WTC11 (cell line): ENCODE measurements around the gene FAM24B. TPM values are rescaled to one million over a fixed set of nuclear protein-coding genes. Genes with fewer than 3 reads are reported as not detected.
A peak's percentile ranks its signal among the peaks of the same experiment; 100 is the strongest.

Experiments
- CDX4 ChIP-seq: fragments of 250-450 bp; sonication (Bioruptor Pico); IDR thresholded peaks from 2 replicates; pipeline ENCODE4 v1.9.0; 2021; ENCODE audit warnings: moderate library complexity, mild to moderate bottlenecking, inconsistent platforms, borderline replicate concordance
- CREM ChIP-seq: sonication (generic); formaldehyde crosslinking; IDR thresholded peaks from 2 replicates; pipeline ENCODE4 v1.8.1; 2022; ENCODE audit warnings: mild to moderate bottlenecking, missing genetic modification reagents, moderate library complexity
- CTCF ChIP-seq: fragments of 200-600 bp; IDR thresholded peaks from 2 replicates; pipeline ENCODE4 v1.8.0; 2022; ENCODE audit warnings: antibody characterized with exemption
- FOXP1 ChIP-seq: sonication (generic); formaldehyde crosslinking; IDR thresholded peaks from 2 replicates; pipeline ENCODE4 v1.8.0; 2022; ENCODE audit warnings: missing genetic modification reagents, mild to moderate bottlenecking, moderate library complexity, borderline replicate concordance
- GABPB1 ChIP-seq: sonication (generic); formaldehyde crosslinking; IDR thresholded peaks from 2 replicates; pipeline ENCODE4 v1.8.1; 2023; ENCODE audit warnings: mild to moderate bottlenecking, missing genetic modification reagents
- GRHL2 ChIP-seq: fragments of 250-450 bp; sonication (Bioruptor Pico); IDR thresholded peaks from 2 replicates; pipeline ENCODE4 v1.8.0; 2022; ENCODE audit warnings: mild to moderate bottlenecking, moderate library complexity; ENCODE audit not compliant: insufficient replicate concordance, severe bottlenecking
- JUN ChIP-seq: sonication (generic); formaldehyde crosslinking; IDR thresholded peaks from 2 replicates; pipeline ENCODE4 v1.8.0; 2023; ENCODE audit warnings: mild to moderate bottlenecking, missing genetic modification reagents
- MXD4 ChIP-seq: fragments of 250-450 bp; sonication (Bioruptor Pico); IDR thresholded peaks from 2 replicates; pipeline ENCODE4 v1.8.0; 2021; ENCODE audit warnings: mild to moderate bottlenecking, moderate library complexity, borderline replicate concordance
- MYBL2 ChIP-seq: sonication (generic); formaldehyde crosslinking; IDR thresholded peaks from 2 replicates; pipeline ENCODE4 v1.8.1; 2023; ENCODE audit warnings: mild to moderate bottlenecking, moderate library complexity, missing genetic modification reagents
- NR2C2 ChIP-seq: sonication (generic); formaldehyde crosslinking; IDR thresholded peaks from 2 replicates; pipeline ENCODE4 v1.8.0; 2022; ENCODE audit warnings: mild to moderate bottlenecking, missing genetic modification reagents
- OVOL2 ChIP-seq: fragments of 250-450 bp; sonication (Bioruptor Pico); IDR thresholded peaks from 2 replicates; pipeline ENCODE4 v1.9.0; 2021; ENCODE audit warnings: mild to moderate bottlenecking, borderline replicate concordance
- PRRX2 ChIP-seq: fragments of 250-450 bp; sonication (Bioruptor Pico); IDR thresholded peaks from 2 replicates; pipeline ENCODE4 v1.8.0; 2021; ENCODE audit warnings: mild to moderate bottlenecking
- RELA ChIP-seq: sonication (generic); formaldehyde crosslinking; IDR thresholded peaks from 2 replicates; pipeline ENCODE4 v1.8.1; 2022; ENCODE audit warnings: missing genetic modification reagents, mild to moderate bottlenecking, borderline replicate concordance
- RORB ChIP-seq: fragments of 250-450 bp; sonication (Bioruptor Pico); IDR thresholded peaks from 2 replicates; pipeline ENCODE4 v1.9.0; 2021; ENCODE audit warnings: mild to moderate bottlenecking
- SMAD3 ChIP-seq: sonication (generic); formaldehyde crosslinking; IDR thresholded peaks from 2 replicates; pipeline ENCODE4 v1.8.0; 2022; ENCODE audit warnings: missing genetic modification reagents, mild to moderate bottlenecking, borderline replicate concordance
- SMAD4 ChIP-seq: sonication (generic); formaldehyde crosslinking; IDR thresholded peaks from 2 replicates; pipeline ENCODE4 v1.8.0; 2022; ENCODE audit warnings: mild to moderate bottlenecking, missing genetic modification reagents
- TCF7 ChIP-seq: sonication (generic); formaldehyde crosslinking; IDR thresholded peaks from 2 replicates; pipeline ENCODE4 v1.8.0; 2022; ENCODE audit warnings: mild to moderate bottlenecking, low read depth, missing genetic modification reagents, moderate library complexity
- TEAD1 ChIP-seq: sonication (generic); formaldehyde crosslinking; IDR thresholded peaks from 2 replicates; pipeline ENCODE4 v1.8.0; 2022; ENCODE audit warnings: mild to moderate bottlenecking, missing genetic modification reagents
- TP53 ChIP-seq: sonication (generic); formaldehyde crosslinking; IDR thresholded peaks from 2 replicates; pipeline ENCODE4 v1.8.1; 2023; ENCODE audit warnings: mild to moderate bottlenecking, missing genetic modification reagents
- USF2 ChIP-seq: sonication (generic); formaldehyde crosslinking; IDR thresholded peaks from 2 replicates; pipeline ENCODE4 v1.8.1; 2023; ENCODE audit warnings: mild to moderate bottlenecking, missing genetic modification reagents, moderate library complexity
- ZNF232 ChIP-seq: sonication (generic); formaldehyde crosslinking; IDR thresholded peaks from 2 replicates; pipeline ENCODE4 v1.8.0; 2022; ENCODE audit warnings: mild to moderate bottlenecking, missing genetic modification reagents
- ZNF671 ChIP-seq: fragments of 250-450 bp; sonication (Bioruptor Pico); IDR thresholded peaks from 2 replicates; pipeline ENCODE4 v1.8.0; 2021; ENCODE audit warnings: mild to moderate bottlenecking
- total RNA-seq: library from RNA; stranded (reverse); gene quantifications from 3 replicates; pipeline ENCODE4 v1.2.3, GENCODE V29; 2021
- TF ChIP-seq, protein P1 (sequence below): sonication (generic); formaldehyde crosslinking; IDR thresholded peaks from 2 replicates; pipeline ENCODE4 v1.8.1; 2022; ENCODE audit warnings: mild to moderate bottlenecking, missing genetic modification reagents, moderate library complexity, borderline replicate concordance
- TF ChIP-seq, protein P2 (sequence below): fragments of 250-450 bp; sonication (Bioruptor Pico); IDR thresholded peaks from 2 replicates; pipeline ENCODE4 v1.9.0; 2021; ENCODE audit warnings: mild to moderate bottlenecking
- TF ChIP-seq, protein P3 (sequence below): fragments of 250-450 bp; sonication (Bioruptor Pico); IDR thresholded peaks from 2 replicates; pipeline ENCODE4 v1.9.0; 2021; ENCODE audit warnings: mild to moderate bottlenecking, borderline replicate concordance
- TF ChIP-seq, protein P4 (sequence below): sonication (generic); formaldehyde crosslinking; conservative IDR thresholded peaks from 2 replicates; pipeline ENCODE4 v1.8.1; 2022; ENCODE audit warnings: mild to moderate bottlenecking, missing genetic modification reagents
- TF ChIP-seq, protein P5 (sequence below): sonication (generic); formaldehyde crosslinking; IDR thresholded peaks from 2 replicates; pipeline ENCODE4 v1.8.0; 2023; ENCODE audit warnings: missing genetic modification reagents
- TF ChIP-seq, protein P6 (sequence below): sonication (generic); formaldehyde crosslinking; IDR thresholded peaks from 2 replicates; pipeline ENCODE4 v1.8.1; 2022; ENCODE audit warnings: missing genetic modification reagents, borderline replicate concordance

The FAM24B gene
- total RNA-seq, 1 experiment from 2014 or later: 3.7 TPM

DNA sequence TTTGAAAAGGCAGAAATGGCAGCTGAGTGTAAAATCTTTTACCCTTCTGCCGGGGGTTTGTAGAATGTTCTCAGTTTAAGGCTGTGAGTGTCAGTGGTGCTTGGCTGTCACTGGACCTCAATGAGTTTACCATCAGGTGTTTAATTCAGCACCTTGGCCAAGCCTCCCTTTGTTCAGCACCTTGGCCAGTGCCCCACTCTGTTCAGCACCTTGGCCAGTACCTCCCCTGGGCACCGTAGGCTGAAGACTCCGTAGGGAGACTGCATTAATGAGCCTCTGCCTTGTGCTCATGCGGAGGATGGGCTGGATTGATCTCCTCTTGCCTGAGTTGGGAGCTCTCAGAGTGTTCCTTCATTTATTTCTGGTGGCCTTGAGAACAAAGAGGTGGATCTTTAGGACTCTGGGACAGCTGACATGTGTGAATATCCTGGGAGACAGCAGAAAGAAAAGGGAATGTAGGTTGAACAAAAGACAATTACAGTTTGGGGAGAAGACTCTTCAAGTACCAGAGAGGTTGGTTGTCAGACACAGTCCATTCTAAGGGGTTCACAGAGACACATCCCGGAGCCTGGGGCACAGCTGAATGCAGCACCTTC lies 32.6 kb upstream of the FAM24B start (continued):
- TF ChIP-seq, protein P1, sequence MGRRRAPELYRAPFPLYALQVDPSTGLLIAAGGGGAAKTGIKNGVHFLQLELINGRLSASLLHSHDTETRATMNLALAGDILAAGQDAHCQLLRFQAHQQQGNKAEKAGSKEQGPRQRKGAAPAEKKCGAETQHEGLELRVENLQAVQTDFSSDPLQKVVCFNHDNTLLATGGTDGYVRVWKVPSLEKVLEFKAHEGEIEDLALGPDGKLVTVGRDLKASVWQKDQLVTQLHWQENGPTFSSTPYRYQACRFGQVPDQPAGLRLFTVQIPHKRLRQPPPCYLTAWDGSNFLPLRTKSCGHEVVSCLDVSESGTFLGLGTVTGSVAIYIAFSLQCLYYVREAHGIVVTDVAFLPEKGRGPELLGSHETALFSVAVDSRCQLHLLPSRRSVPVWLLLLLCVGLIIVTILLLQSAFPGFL (CRISPR knock-in tag): peak; percentile 100
- TF ChIP-seq, protein P2, sequence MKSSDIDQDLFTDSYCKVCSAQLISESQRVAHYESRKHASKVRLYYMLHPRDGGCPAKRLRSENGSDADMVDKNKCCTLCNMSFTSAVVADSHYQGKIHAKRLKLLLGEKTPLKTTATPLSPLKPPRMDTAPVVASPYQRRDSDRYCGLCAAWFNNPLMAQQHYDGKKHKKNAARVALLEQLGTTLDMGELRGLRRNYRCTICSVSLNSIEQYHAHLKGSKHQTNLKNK: no peak
- TF ChIP-seq, protein P3, sequence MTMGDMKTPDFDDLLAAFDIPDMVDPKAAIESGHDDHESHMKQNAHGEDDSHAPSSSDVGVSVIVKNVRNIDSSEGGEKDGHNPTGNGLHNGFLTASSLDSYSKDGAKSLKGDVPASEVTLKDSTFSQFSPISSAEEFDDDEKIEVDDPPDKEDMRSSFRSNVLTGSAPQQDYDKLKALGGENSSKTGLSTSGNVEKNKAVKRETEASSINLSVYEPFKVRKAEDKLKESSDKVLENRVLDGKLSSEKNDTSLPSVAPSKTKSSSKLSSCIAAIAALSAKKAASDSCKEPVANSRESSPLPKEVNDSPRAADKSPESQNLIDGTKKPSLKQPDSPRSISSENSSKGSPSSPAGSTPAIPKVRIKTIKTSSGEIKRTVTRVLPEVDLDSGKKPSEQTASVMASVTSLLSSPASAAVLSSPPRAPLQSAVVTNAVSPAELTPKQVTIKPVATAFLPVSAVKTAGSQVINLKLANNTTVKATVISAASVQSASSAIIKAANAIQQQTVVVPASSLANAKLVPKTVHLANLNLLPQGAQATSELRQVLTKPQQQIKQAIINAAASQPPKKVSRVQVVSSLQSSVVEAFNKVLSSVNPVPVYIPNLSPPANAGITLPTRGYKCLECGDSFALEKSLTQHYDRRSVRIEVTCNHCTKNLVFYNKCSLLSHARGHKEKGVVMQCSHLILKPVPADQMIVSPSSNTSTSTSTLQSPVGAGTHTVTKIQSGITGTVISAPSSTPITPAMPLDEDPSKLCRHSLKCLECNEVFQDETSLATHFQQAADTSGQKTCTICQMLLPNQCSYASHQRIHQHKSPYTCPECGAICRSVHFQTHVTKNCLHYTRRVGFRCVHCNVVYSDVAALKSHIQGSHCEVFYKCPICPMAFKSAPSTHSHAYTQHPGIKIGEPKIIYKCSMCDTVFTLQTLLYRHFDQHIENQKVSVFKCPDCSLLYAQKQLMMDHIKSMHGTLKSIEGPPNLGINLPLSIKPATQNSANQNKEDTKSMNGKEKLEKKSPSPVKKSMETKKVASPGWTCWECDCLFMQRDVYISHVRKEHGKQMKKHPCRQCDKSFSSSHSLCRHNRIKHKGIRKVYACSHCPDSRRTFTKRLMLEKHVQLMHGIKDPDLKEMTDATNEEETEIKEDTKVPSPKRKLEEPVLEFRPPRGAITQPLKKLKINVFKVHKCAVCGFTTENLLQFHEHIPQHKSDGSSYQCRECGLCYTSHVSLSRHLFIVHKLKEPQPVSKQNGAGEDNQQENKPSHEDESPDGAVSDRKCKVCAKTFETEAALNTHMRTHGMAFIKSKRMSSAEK (CRISPR knock-in tag): no peak
- TF ChIP-seq CDX4 (CRISPR knock-in tag): no peak; the same call in 1 of the 2 replicates
- TF ChIP-seq, protein P4, sequence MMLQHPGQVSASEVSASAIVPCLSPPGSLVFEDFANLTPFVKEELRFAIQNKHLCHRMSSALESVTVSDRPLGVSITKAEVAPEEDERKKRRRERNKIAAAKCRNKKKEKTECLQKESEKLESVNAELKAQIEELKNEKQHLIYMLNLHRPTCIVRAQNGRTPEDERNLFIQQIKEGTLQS (CRISPR knock-in tag): peak; percentile 93
- TF ChIP-seq TCF7 (CRISPR knock-in tag): peak; percentile 99
- TF ChIP-seq RORB: no peak
- no peak for TF ChIP-seq CTCF
- peak; percentile 77 for TF ChIP-seq USF2 (CRISPR knock-in tag)
- TF ChIP-seq RELA (CRISPR knock-in tag): peak; percentile 99
- TF ChIP-seq FOXP1 (CRISPR knock-in tag): peak; percentile 100
- peak; percentile 93 for TF ChIP-seq ZNF671 (CRISPR knock-in tag)
- peak; percentile 100 for TF ChIP-seq SMAD4
- peak; percentile 97 for TF ChIP-seq CREM
- peak; percentile 94 for TF ChIP-seq NR2C2
- peak; percentile 100 for TF ChIP-seq TP53
- TF ChIP-seq PRRX2: peak; percentile 96
- peak; percentile 98 for TF ChIP-seq MYBL2 (CRISPR knock-in tag)
- TF ChIP-seq JUN (CRISPR knock-in tag): peak; percentile 100
- TF ChIP-seq SMAD3: peak; percentile 100
- TF ChIP-seq GABPB1: peak; percentile 93
- TF ChIP-seq OVOL2 (CRISPR knock-in tag): no peak
- peak; percentile 93 for TF ChIP-seq MXD4
- peak; percentile 100 for TF ChIP-seq TEAD1 (CRISPR knock-in tag)
- TF ChIP-seq, protein P5, sequence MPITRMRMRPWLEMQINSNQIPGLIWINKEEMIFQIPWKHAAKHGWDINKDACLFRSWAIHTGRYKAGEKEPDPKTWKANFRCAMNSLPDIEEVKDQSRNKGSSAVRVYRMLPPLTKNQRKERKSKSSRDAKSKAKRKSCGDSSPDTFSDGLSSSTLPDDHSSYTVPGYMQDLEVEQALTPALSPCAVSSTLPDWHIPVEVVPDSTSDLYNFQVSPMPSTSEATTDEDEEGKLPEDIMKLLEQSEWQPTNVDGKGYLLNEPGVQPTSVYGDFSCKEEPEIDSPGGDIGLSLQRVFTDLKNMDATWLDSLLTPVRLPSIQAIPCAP: peak; percentile 100
- TF ChIP-seq GRHL2 (CRISPR knock-in tag): no peak
- peak; percentile 100 for TF ChIP-seq ZNF232 (CRISPR knock-in tag)
- TF ChIP-seq, protein P6, sequence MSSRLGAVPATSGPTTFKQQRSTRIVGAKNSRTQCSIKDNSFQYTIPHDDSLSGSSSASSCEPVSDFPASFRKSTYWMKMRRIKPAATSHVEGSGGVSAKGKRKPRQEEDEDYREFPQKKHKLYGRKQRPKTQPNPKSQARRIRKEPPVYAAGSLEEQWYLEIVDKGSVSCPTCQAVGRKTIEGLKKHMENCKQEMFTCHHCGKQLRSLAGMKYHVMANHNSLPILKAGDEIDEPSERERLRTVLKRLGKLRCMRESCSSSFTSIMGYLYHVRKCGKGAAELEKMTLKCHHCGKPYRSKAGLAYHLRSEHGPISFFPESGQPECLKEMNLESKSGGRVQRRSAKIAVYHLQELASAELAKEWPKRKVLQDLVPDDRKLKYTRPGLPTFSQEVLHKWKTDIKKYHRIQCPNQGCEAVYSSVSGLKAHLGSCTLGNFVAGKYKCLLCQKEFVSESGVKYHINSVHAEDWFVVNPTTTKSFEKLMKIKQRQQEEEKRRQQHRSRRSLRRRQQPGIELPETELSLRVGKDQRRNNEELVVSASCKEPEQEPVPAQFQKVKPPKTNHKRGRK (CRISPR knock-in tag): peak; percentile 98; the same call in 1 of the 2 replicates
